ENCODE results near the gene PRSS2.
A peak's percentile ranks its signal among the peaks of the same experiment; 100 is the strongest.

PRSS2 gene

GRCh38 chr7:142800088-142800487 is 29.3 kb downstream of the PRSS2 start:
- DNase-seq (ENCODE audit: extremely low read depth in 1 of 2, low read depth in 1 of 2): no peak

- DNase-seq (ENCODE audit: extremely low read depth in 1 of 2, low read depth in 1 of 2): no peak
These were observed 30.0 kb downstream of the PRSS2 start for GRCh38 chr7:142800699-142801260.

DNA sequence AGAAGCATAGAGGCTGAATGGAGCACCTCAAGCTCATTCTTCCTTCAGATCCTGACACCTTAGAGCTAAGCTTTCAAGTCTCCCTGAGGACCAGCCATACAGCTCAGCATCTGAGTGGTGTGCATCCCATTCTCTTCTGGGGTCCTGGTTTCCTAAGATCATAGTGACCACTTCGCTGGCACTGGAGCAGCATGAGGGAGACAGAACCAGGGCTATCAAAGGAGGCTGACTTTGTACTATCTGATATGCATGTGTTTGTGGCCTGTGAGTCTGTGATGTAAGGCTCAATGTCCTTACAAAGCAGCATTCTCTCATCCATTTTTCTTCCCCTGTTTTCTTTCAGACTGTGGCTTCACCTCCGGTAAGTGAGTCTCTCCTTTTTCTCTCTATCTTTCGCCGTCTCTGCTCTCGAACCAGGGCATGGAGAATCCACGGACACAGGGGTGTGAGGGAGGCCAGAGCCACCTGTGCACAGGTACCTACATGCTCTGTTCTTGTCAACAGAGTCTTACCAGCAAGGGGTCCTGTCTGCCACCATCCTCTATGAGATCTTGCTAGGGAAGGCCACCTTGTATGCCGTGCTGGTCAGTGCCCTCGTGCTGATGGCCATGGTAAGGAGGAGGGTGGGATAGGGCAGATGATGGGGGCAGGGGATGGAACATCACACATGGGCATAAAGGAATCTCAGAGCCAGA is 31.0 kb downstream of the PRSS2 start:
- no peak for DNase-seq (ENCODE audit: extremely low read depth in 1 of 2, low read depth in 1 of 2)

DNA sequence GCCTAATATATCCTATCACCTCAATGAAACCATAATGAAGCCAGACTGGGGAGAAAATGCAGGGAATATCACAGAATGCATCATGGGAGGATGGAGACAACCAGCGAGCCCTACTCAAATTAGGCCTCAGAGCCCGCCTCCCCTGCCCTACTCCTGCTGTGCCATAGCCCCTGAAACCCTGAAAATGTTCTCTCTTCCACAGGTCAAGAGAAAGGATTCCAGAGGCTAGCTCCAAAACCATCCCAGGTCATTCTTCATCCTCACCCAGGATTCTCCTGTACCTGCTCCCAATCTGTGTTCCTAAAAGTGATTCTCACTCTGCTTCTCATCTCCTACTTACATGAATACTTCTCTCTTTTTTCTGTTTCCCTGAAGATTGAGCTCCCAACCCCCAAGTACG is 31.5 kb downstream of the PRSS2 start:
- DNase-seq (ENCODE audit: extremely low read depth in 1 of 2, low read depth in 1 of 2): no peak

GRCh38 chr7:142803901-142804300 is 33.1 kb downstream of the PRSS2 start:
- no peak for DNase-seq (ENCODE audit: extremely low read depth in 1 of 2, low read depth in 1 of 2)

- DNase-seq (ENCODE audit: extremely low read depth in 1 of 2, low read depth in 1 of 2): no peak
These were observed 34.0 kb downstream of the PRSS2 start for GRCh38 chr7:142804728-142805207.

- DNase-seq (ENCODE audit: extremely low read depth in 1 of 2, low read depth in 1 of 2): no peak
These were observed 34.7 kb downstream of the PRSS2 start for GRCh38 chr7:142805350-142806021.

DNA sequence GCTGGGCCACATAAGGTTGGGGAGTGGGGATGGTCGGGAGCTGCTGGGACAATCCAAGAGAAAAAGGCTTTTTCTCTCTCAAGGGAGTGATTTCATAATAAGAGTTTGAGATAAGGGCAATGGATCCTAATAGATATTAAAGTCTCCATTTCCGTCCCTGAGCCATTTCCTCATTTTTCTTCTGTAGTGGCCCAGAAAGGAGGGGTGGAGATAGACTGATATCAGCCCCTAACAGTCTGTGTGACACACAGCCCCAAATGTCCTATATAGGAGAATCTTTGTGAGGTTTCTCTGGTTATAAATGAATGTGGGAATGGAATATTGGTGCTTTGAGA is 35.2 kb downstream of the PRSS2 start:
- DNase-seq (ENCODE audit: extremely low read depth in 1 of 2, low read depth in 1 of 2): no peak

- no peak for DNase-seq (ENCODE audit: extremely low read depth in 1 of 2, low read depth in 1 of 2)
These were observed 36.2 kb downstream of the PRSS2 start for GRCh38 chr7:142806957-142807356.

DNA sequence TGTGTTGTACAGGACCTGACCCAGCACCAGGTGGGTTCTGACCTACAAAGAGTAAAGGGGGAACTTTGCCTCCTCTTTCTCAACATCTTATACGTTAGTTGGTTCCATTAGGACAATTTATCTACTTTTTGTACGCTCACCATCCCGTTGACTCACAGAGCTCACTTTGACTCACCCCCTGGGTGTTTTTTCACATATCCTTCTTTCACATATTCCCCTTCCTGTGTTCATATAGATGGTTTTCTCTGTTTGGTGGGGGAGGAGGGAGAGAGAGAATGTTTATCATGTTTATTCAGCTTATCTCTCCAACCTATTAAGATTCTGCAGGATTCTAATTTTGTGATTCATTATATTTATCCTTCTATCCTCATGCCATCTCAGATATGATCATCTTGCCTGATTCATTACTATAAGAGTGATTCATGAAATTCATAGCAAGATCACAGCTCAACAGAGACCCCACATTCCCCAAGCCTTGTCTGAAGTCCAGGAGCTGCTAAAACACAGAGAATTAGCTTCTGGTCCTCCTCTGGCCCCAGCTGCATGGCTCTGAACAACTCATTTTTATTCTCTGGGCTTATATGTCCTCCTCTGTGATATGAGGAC is 37.2 kb downstream of the PRSS2 start:
- DNase-seq (ENCODE audit: extremely low read depth in 1 of 2, low read depth in 1 of 2): no peak

- DNase-seq (ENCODE audit: extremely low read depth in 1 of 2, low read depth in 1 of 2): no peak
These were observed 37.7 kb downstream of the PRSS2 start for GRCh38 chr7:142808461-142808801.

GRCh38 chr7:142808802-142809583 is 38.2 kb downstream of the PRSS2 start:
- DNase-seq (ENCODE audit: extremely low read depth in 1 of 2, low read depth in 1 of 2): peak; percentile 81 to 94

GRCh38 chr7:142809671-142810070 is 38.9 kb downstream of the PRSS2 start:
- no peak for DNase-seq (ENCODE audit: extremely low read depth in 1 of 2, low read depth in 1 of 2)

- no peak for DNase-seq (ENCODE audit: extremely low read depth in 1 of 2, low read depth in 1 of 2)
These were observed 40.5 kb downstream of the PRSS2 start for GRCh38 chr7:142811154-142811737.

DNA sequence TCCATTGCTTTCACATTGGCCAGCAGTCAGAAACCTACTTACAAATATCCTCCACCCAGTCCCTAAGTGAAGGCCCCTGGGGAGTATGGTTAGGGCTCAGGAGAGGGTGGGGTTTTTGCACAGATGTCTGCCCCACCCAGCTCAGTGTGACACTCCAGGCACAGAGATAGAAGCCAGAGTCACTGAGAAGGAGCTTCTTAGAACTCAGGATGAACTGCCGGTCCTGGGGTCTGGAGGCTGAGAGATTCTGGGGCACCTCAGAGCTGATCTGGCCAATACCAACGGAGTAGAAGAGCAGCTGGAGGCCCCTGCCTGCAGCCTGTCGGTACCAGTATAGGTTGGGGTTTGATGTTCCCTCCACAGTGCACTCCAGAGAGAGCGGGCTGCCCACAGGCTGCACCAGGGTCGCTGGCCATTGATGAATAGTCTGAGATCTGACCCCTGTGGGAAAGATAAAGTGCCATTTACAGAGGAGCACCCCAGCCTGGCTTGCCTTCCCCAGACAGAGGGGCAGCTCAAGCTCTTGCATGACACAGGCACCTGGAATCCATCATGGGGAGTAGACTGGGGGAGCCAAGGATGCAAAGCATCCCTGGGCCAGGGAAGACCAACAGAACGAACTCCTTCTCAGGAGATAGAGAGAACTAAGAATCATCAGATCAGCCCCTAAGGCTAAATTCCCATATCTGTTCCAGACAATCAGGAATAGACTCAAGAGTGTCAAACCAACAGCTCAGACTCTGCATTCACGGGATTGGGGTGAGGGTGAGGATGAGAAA is 41.9 kb downstream of the PRSS2 start:
- DNase-seq (ENCODE audit: extremely low read depth in 1 of 2, low read depth in 1 of 2): no peak

GRCh38 chr7:142813226-142813625 is 42.5 kb downstream of the PRSS2 start:
- no peak for DNase-seq (ENCODE audit: extremely low read depth in 1 of 2, low read depth in 1 of 2)

GRCh38 chr7:142813699-142814098 is 42.9 kb downstream of the PRSS2 start:
- no peak for DNase-seq (ENCODE audit: extremely low read depth in 1 of 2, low read depth in 1 of 2)

GRCh38 chr7:142814451-142814850 is 43.7 kb downstream of the PRSS2 start:
- DNase-seq (ENCODE audit: extremely low read depth in 1 of 2, low read depth in 1 of 2): no peak

- no peak for DNase-seq (ENCODE audit: extremely low read depth in 1 of 2, low read depth in 1 of 2)
These were observed 44.4 kb downstream of the PRSS2 start for GRCh38 chr7:142815134-142815533.

- DNase-seq (ENCODE audit: extremely low read depth in 1 of 2, low read depth in 1 of 2): no peak
These were observed 46.7 kb downstream of the PRSS2 start for GRCh38 chr7:142817506-142817905.

Data from stimulated activated CD8-positive, alpha-beta memory T cell treated with anti-CD3 and anti-CD28 coated beads, Interleukin-7, amount 100 ng/mL, for 48 hours (primary cell).